Activated CD8-positive, alpha-beta memory T cell treated with anti-CD3 and anti-CD28 coated beads for 24 hours (primary cell): ENCODE data around the gene RBBP6.
"Not testable (repeated sequence)": the region's sequence is repeated elsewhere in the genome, so short reads cannot be mapped to it uniquely, and the experiment has no call there.

ENCODE experiments used
- DNase-seq: peaks from one replicate; pipeline ENCODE4 v3.0.0-alpha.2; 2020

The RBBP6 gene

GRCh38 chr16:24539295-24539849 lies at the start of gene RBBP6:
Gene RBBP6 (plus strand): TSS chr16:24539566. CDS start chr16:24540627, 1,061 bp downstream.
- DNase-seq = peak; percentile 96

GRCh38 chr16:24490866-24491265 lies 48.5 kb upstream of the RBBP6 start:
- no peak for DNase-seq

- DNase-seq = no peak
These were observed 47.6 kb upstream of the RBBP6 start for GRCh38 chr16:24491731-24492130.

- DNase-seq = no peak
These were observed 45.5 kb upstream of the RBBP6 start for GRCh38 chr16:24493821-24494220.

GRCh38 chr16:24495207-24495606 lies 44.2 kb upstream of the RBBP6 start:
- DNase-seq = not testable (repeated sequence)

- no peak for DNase-seq
These were observed 41.9 kb upstream of the RBBP6 start for GRCh38 chr16:24497440-24497839.

- no peak for DNase-seq
These were observed 40.1 kb upstream of the RBBP6 start for GRCh38 chr16:24499193-24499814.

GRCh38 chr16:24504472-24505345 lies 34.7 kb upstream of the RBBP6 start:
- DNase-seq = peak; percentile 78

GRCh38 chr16:24505959-24506358 lies 33.4 kb upstream of the RBBP6 start:
- no peak for DNase-seq

GRCh38 chr16:24507959-24508480 lies 31.3 kb upstream of the RBBP6 start:
- no peak for DNase-seq

- no peak for DNase-seq
These were observed 30.8 kb upstream of the RBBP6 start for GRCh38 chr16:24508614-24509013.

GRCh38 chr16:24509536-24509935 lies 29.8 kb upstream of the RBBP6 start:
- no peak for DNase-seq

- DNase-seq = no peak
These were observed 28.2 kb upstream of the RBBP6 start for GRCh38 chr16:24511174-24511573.

- DNase-seq = no peak
These were observed 27.6 kb upstream of the RBBP6 start for GRCh38 chr16:24511792-24512191.

- DNase-seq = no peak
These were observed 25.3 kb upstream of the RBBP6 start for GRCh38 chr16:24514096-24514495.

GRCh38 chr16:24515186-24515585 lies 24.2 kb upstream of the RBBP6 start:
- DNase-seq = no peak

GRCh38 chr16:24516900-24517669 lies 22.3 kb upstream of the RBBP6 start:
- peak; percentile 87 for DNase-seq

GRCh38 chr16:24518498-24518897 lies 20.9 kb upstream of the RBBP6 start:
- no peak for DNase-seq

- DNase-seq = peak; percentile 7
These were observed 18.4 kb upstream of the RBBP6 start for GRCh38 chr16:24520983-24521382.

- no peak for DNase-seq
These were observed 16.6 kb upstream of the RBBP6 start for GRCh38 chr16:24522751-24523150.

- no peak for DNase-seq
These were observed 15.8 kb upstream of the RBBP6 start for GRCh38 chr16:24523569-24523968.

GRCh38 chr16:24524855-24525677 lies 14.3 kb upstream of the RBBP6 start:
- no peak for DNase-seq
